HL-60 (cell line): Measurements from ENCODE around the gene AFDN.

Experiments
- CTCF ChIP-seq: IDR thresholded peaks from one replicate; pipeline ENCODE4 v1.5.1; 2011; ENCODE audit warnings: low read length, control low read depth, inconsistent platforms; ENCODE audit not compliant: insufficient read depth
- POLR2AphosphoS5 ChIP-seq: IDR thresholded peaks from 2 replicates; pipeline ENCODE4 v1.6.1; 2012; ENCODE audit warnings: low read depth
- REST ChIP-seq: IDR thresholded peaks from 2 replicates; pipeline ENCODE4 v1.6.1; 2012; ENCODE audit warnings: low read depth; ENCODE audit not compliant: insufficient replicate concordance

GRCh38 chr6:167956983-167957492, 130.3 kb downstream of the AFDN start:
- TF ChIP-seq CTCF (no peak), REST (no peak), POLR2AphosphoS5 (no peak)
